ENCODE measurements around the gene SIGLEC8. TPM values are rescaled to one million over a fixed set of nuclear protein-coding genes. Genes with fewer than 3 reads are reported as not detected.
A peak's percentile ranks its signal among the peaks of the same experiment; 100 is the strongest.

The SIGLEC8 gene
- total and polyA plus RNA-seq, 9 of the 15 experiments (the other 6 are each of a cell fraction or from before 2014, with no cell fraction given), result 0.04 to 0.65 (median 0.39) TPM

DNA sequence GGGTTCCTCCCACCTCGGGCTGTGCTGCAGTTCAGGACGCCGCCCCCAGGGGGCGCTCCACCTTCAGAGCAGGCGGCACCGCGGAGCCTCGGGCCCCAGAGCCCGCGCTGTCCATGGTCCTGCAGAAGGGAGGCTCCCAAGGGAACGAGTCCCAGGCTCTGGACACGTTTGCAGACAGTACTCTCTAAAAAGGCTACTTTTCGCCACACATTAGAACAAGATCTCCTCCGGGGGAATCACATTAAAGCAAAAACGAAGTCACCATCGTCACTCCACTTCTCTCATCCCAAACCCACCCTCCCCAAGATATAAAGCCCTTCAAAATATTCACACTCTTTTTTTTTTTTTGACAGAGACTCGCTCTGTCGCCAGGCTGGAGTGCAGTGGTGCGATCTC is 36.2 kb downstream of the SIGLEC8 start (continued):
- TF ChIP-seq, protein P1, sequence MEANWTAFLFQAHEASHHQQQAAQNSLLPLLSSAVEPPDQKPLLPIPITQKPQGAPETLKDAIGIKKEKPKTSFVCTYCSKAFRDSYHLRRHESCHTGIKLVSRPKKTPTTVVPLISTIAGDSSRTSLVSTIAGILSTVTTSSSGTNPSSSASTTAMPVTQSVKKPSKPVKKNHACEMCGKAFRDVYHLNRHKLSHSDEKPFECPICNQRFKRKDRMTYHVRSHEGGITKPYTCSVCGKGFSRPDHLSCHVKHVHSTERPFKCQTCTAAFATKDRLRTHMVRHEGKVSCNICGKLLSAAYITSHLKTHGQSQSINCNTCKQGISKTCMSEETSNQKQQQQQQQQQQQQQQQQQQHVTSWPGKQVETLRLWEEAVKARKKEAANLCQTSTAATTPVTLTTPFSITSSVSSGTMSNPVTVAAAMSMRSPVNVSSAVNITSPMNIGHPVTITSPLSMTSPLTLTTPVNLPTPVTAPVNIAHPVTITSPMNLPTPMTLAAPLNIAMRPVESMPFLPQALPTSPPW (CRISPR knock-in tag; IDR thresholded peaks at IDR 0.05), result peak; percentile 37
- TF ChIP-seq MYC (IDR thresholded peaks at IDR 0.05; ENCODE audit: low read depth, low read length), result peak; percentile 62; the same call in 1 of the 2 replicates
- no peak for TF ChIP-seq MYC (CRISPR knock-in tag; IDR thresholded peaks at IDR 0.05; ENCODE audit: borderline replicate concordance, low read depth)
- TF ChIP-seq ZNF224 (CRISPR knock-in tag; IDR thresholded peaks at IDR 0.05), result peak; percentile 92; the same call in 1 of the 2 replicates
- TF ChIP-seq, protein P2, sequence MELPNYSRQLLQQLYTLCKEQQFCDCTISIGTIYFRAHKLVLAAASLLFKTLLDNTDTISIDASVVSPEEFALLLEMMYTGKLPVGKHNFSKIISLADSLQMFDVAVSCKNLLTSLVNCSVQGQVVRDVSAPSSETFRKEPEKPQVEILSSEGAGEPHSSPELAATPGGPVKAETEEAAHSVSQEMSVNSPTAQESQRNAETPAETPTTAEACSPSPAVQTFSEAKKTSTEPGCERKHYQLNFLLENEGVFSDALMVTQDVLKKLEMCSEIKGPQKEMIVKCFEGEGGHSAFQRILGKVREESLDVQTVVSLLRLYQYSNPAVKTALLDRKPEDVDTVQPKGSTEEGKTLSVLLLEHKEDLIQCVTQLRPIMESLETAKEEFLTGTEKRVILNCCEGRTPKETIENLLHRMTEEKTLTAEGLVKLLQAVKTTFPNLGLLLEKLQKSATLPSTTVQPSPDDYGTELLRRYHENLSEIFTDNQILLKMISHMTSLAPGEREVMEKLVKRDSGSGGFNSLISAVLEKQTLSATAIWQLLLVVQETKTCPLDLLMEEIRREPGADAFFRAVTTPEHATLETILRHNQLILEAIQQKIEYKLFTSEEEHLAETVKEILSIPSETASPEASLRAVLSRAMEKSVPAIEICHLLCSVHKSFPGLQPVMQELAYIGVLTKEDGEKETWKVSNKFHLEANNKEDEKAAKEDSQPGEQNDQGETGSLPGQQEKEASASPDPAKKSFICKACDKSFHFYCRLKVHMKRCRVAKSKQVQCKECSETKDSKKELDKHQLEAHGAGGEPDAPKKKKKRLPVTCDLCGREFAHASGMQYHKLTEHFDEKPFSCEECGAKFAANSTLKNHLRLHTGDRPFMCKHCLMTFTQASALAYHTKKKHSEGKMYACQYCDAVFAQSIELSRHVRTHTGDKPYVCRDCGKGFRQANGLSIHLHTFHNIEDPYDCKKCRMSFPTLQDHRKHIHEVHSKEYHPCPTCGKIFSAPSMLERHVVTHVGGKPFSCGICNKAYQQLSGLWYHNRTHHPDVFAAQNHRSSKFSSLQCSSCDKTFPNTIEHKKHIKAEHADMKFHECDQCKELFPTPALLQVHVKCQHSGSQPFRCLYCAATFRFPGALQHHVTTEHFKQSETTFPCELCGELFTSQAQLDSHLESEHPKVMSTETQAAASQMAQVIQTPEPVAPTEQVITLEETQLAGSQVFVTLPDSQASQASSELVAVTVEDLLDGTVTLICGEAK (IDR thresholded peaks at IDR 0.05), result peak; percentile 63; the same call in 1 of the 2 replicates
- TF ChIP-seq, protein P2 (CRISPR knock-in tag; IDR thresholded peaks at IDR 0.05), result 0 out of 2 replicates have a peak, but pooled peaks have one; percentile 50
- TF ChIP-seq CCAR2 (IDR thresholded peaks at IDR 0.05; ENCODE audit: low read depth, low read length), result no peak
- TF ChIP-seq, protein P3, sequence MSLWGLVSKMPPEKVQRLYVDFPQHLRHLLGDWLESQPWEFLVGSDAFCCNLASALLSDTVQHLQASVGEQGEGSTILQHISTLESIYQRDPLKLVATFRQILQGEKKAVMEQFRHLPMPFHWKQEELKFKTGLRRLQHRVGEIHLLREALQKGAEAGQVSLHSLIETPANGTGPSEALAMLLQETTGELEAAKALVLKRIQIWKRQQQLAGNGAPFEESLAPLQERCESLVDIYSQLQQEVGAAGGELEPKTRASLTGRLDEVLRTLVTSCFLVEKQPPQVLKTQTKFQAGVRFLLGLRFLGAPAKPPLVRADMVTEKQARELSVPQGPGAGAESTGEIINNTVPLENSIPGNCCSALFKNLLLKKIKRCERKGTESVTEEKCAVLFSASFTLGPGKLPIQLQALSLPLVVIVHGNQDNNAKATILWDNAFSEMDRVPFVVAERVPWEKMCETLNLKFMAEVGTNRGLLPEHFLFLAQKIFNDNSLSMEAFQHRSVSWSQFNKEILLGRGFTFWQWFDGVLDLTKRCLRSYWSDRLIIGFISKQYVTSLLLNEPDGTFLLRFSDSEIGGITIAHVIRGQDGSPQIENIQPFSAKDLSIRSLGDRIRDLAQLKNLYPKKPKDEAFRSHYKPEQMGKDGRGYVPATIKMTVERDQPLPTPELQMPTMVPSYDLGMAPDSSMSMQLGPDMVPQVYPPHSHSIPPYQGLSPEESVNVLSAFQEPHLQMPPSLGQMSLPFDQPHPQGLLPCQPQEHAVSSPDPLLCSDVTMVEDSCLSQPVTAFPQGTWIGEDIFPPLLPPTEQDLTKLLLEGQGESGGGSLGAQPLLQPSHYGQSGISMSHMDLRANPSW (CRISPR knock-in tag; IDR thresholded peaks at IDR 0.05), result peak; percentile 95; the same call in 1 of the 2 replicates
- peak; percentile 47; the same call in 1 of the 2 replicates for TF ChIP-seq TCF3 (CRISPR knock-in tag; IDR thresholded peaks at IDR 0.05)
- peak; percentile 33 to 94; a peak in 2 of 4 replicates for TF ChIP-seq TEAD1 (CRISPR knock-in tag; IDR thresholded peaks at IDR 0.05)
- TF ChIP-seq SOX6 (IDR thresholded peaks at IDR 0.05), result peak; percentile 42
- peak; percentile 51; the same call in 1 of the 2 replicates for TF ChIP-seq CTBP1 (IDR thresholded peaks at IDR 0.05; ENCODE audit: borderline replicate concordance)
- TF ChIP-seq ZFP36 (IDR thresholded peaks at IDR 0.05; ENCODE audit: low read depth, low read length, partially characterized antibody), result no peak
- TF ChIP-seq TEAD4 (IDR thresholded peaks at IDR 0.05; ENCODE audit: low read length), result no peak
- peak; percentile 91; the same call in 1 of the 2 replicates for TF ChIP-seq TEAD4 (CRISPR knock-in tag; IDR thresholded peaks at IDR 0.05; ENCODE audit: borderline replicate concordance)

All from K562 (cell line).